GM04503 (cell line): ENCODE data around the gene NFKBIA.
"Not testable (repeated sequence)": the region's sequence is repeated elsewhere in the genome, so short reads cannot be mapped to it uniquely, and the experiment has no call there.

Source experiments
- DNase-seq: peaks from one replicate; pipeline ENCODE4 v3.0.0-alpha.2; 2012; ENCODE audit warnings: low read depth

The NFKBIA gene

GRCh38 chr14:35408026-35408425, 3.5 kb upstream of the NFKBIA start:
- DNase-seq = no peak

GRCh38 chr14:35407306-35407630, 2.7 kb upstream of the NFKBIA start:
- no peak for DNase-seq

- no peak for DNase-seq
Observed at GRCh38 chr14:35406506-35407305, 2.2 kb upstream of the NFKBIA start.

- DNase-seq = no peak
Observed at GRCh38 chr14:35406090-35406489, 1.5 kb upstream of the NFKBIA start.

GRCh38 chr14:35405304-35405996, 901 bp upstream of the NFKBIA start:
- DNase-seq = no peak

- no peak for DNase-seq
Observed at GRCh38 chr14:35403603-35404448, 723 bp downstream of the NFKBIA start.

GRCh38 chr14:35403114-35403602, 1.4 kb downstream of the NFKBIA start:
- DNase-seq = no peak

- DNase-seq = no peak
Observed at GRCh38 chr14:35402323-35403113, 2.0 kb downstream of the NFKBIA start.

GRCh38 chr14:35401422-35402265, 2.9 kb downstream of the NFKBIA start:
- no peak for DNase-seq

GRCh38 chr14:35400648-35401421, 3.7 kb downstream of the NFKBIA start:
- DNase-seq = no peak

GRCh38 chr14:35399083-35399937, 5.2 kb downstream of the NFKBIA start:
- DNase-seq = no peak

- no peak for DNase-seq
Observed at GRCh38 chr14:35398071-35398584, 6.4 kb downstream of the NFKBIA start.

GRCh38 chr14:35396610-35397009, 7.9 kb downstream of the NFKBIA start:
- DNase-seq = not testable (repeated sequence)

GRCh38 chr14:35395283-35395682, 9.3 kb downstream of the NFKBIA start:
- DNase-seq = no peak

- no peak for DNase-seq
Observed at GRCh38 chr14:35394326-35395013, 10.1 kb downstream of the NFKBIA start.

- DNase-seq = no peak
Observed at GRCh38 chr14:35393826-35394225, 10.7 kb downstream of the NFKBIA start.

GRCh38 chr14:35392103-35392502, 12.4 kb downstream of the NFKBIA start:
- no peak for DNase-seq

- no peak for DNase-seq
Observed at GRCh38 chr14:35391388-35391710, 13.2 kb downstream of the NFKBIA start.
